Measurements from ENCODE around the gene IL36B. TPM values are rescaled to one million over a fixed set of nuclear protein-coding genes. Genes with fewer than 3 reads are reported as not detected.

Gene IL36B
- polyA plus RNA-seq, 1 experiment = not detected

- Histone ChIP-seq H3K9me3 (ENCODE audit: control insufficient read depth, insufficient read depth, low read length) (no peaks in the 10 kb centered on the region), H3K27me3 (ENCODE audit: control insufficient read depth, insufficient read depth, low read length) (peaks cover 4% of the 10 kb centered on the region), H3K27ac (ENCODE audit: low read depth, low read length) (no peak overlapping the region), H3K4me3 (ENCODE audit: low read depth, low read length) (no peak overlapping the region)
- DNase-seq (ENCODE audit: low read depth, low spot score) = no peak
- no peak for TF ChIP-seq CTCF (IDR thresholded peaks at IDR 0.05; ENCODE audit: low read depth, low read length)
- CTCF ChIA-PET = no interaction called here
- POLR2A ChIA-PET = no interaction called here
Measured at GRCh38 chr2:112989611-112990010, 63.1 kb downstream of the IL36B start.

GRCh38 chr2:112985090-112985489 is 67.6 kb downstream of the IL36B start:
- Histone ChIP-seq H3K27me3 (ENCODE audit: control insufficient read depth, insufficient read depth, low read length) (peaks cover 4% of the 10 kb centered on the region), H3K9me3 (ENCODE audit: control insufficient read depth, insufficient read depth, low read length) (no peaks in the 10 kb centered on the region), H3K27ac (ENCODE audit: low read depth, low read length) (no peak overlapping the region), H3K4me3 (ENCODE audit: low read depth, low read length) (no peak overlapping the region)
- CTCF ChIA-PET = no interaction called here
- POLR2A ChIA-PET = no interaction called here
- no peak for DNase-seq (ENCODE audit: low read depth, low spot score)
- no peak for TF ChIP-seq CTCF (IDR thresholded peaks at IDR 0.05; ENCODE audit: low read depth, low read length)

GRCh38 chr2:112980537-112980936 is 72.1 kb downstream of the IL36B start:
- no peak overlapping the region for H3K27ac ChIP-seq (ENCODE audit: low read depth, low read length)

GRCh38 chr2:112979731-112980130 is 72.9 kb downstream of the IL36B start:
- H3K9me3 ChIP-seq (ENCODE audit: control insufficient read depth, insufficient read depth, low read length) = no peaks in the 10 kb centered on the region
- CTCF ChIA-PET = no interaction called here
- TF ChIP-seq CTCF (IDR thresholded peaks at IDR 0.05; ENCODE audit: low read depth, low read length) = no peak
- no peak overlapping the region for H3K4me3 ChIP-seq (ENCODE audit: low read depth, low read length)
- no peak for DNase-seq (ENCODE audit: low read depth, low spot score)
- no peak overlapping the region for H3K27ac ChIP-seq (ENCODE audit: low read depth, low read length)
- POLR2A ChIA-PET = no interaction called here
- peaks cover 6% of the 10 kb centered on the region for H3K27me3 ChIP-seq (ENCODE audit: control insufficient read depth, insufficient read depth, low read length)

More at GRCh38 chr2:112980537-112980936, 72.1 kb downstream of the IL36B start:
- POLR2A ChIA-PET = no interaction called here
- H3K27me3 ChIP-seq (ENCODE audit: control insufficient read depth, insufficient read depth, low read length) = peaks cover 10% of the 10 kb centered on the region
- no peak overlapping the region for H3K4me3 ChIP-seq (ENCODE audit: low read depth, low read length)
- no peak for TF ChIP-seq CTCF (IDR thresholded peaks at IDR 0.05; ENCODE audit: low read depth, low read length)
- CTCF ChIA-PET = no interaction called here
- no peak for DNase-seq (ENCODE audit: low read depth, low spot score)
- no peaks in the 10 kb centered on the region for H3K9me3 ChIP-seq (ENCODE audit: control insufficient read depth, insufficient read depth, low read length)

GRCh38 chr2:112977559-112978056 is 75.1 kb downstream of the IL36B start, which contains the start of gene IL36G:
TSS of gene IL36G (plus strand) at chr2:112978006. CDS start at chr2:112978639, 633 bp downstream.
- Histone ChIP-seq H3K9me3 (ENCODE audit: control insufficient read depth, insufficient read depth, low read length) (no peaks in the 10 kb centered on the region), H3K4me3 (ENCODE audit: low read depth, low read length) (no peak within 1 kb of the TSS), H3K27ac (ENCODE audit: low read depth, low read length) (no peak within 1 kb of the TSS), H3K27me3 (ENCODE audit: control insufficient read depth, insufficient read depth, low read length) (peaks cover 6% of the 10 kb centered on the region)
- TF ChIP-seq CTCF (IDR thresholded peaks at IDR 0.05; ENCODE audit: low read depth, low read length) = no peak
- POLR2A ChIA-PET = no interaction called here
- no peak for DNase-seq (ENCODE audit: low read depth, low spot score)
- CTCF ChIA-PET = interaction anchor here (0.9 kb wide), 1 partner anchor 19 kb away, joined by 4 read pairs; no protein-coding TSS in a partner anchor

Small RNA genes within 50 kb of the gene (small RNA-seq; reads per million reads assigned to genes)
- not detected for gene HMGN2P23 (ENCODE audit: insufficient read length, low read depth)
- gene RNU6-1180P (ENCODE audit: insufficient read length, low read depth) = not detected

Other genes with a start within 250 kb of the IL36B start
- 2.3 and 2.4 TPM in 2 replicates for gene IL1B, start 216.1 kb downstream of the IL36B start, polyA plus RNA-seq (2011; rRNA removed)
- gene IL37, start 141.7 kb downstream of the IL36B start, polyA plus RNA-seq (2011; rRNA removed) = not detected in 2 replicates
- gene IL36G, start 74.9 kb downstream of the IL36B start, polyA plus RNA-seq (2011; rRNA removed) = not detected in 2 replicates
- not detected in 2 replicates for gene IL36A, start 47.4 kb downstream of the IL36B start, polyA plus RNA-seq (2011; rRNA removed)
- gene IL36RN, start 6.3 kb upstream of the IL36B start, polyA plus RNA-seq (2011; rRNA removed) = not detected in 2 replicates
- gene IL1F10, start 15.1 kb upstream of the IL36B start, polyA plus RNA-seq (2011; rRNA removed) = not detected in 2 replicates
- gene IL1RN, start 74.7 kb upstream of the IL36B start, polyA plus RNA-seq (2011; rRNA removed) = not detected in 2 replicates
- 0.32 and 0.37 TPM in 2 replicates for gene PSD4, start 121.1 kb upstream of the IL36B start, polyA plus RNA-seq (2011; rRNA removed)
- gene PAX8, start 226.1 kb upstream of the IL36B start, polyA plus RNA-seq (2011; rRNA removed) = 1.2 TPM in 2 replicates